Fibroblast of the aortic adventitia (primary cell): ENCODE data around the gene PDGFA. TPM values are rescaled to one million over a fixed set of nuclear protein-coding genes. Genes with fewer than 3 reads are reported as not detected.

Experiments
- DNase-seq: peaks from one replicate; pipeline ENCODE4 v3.0.0-alpha.2; 2010; ENCODE audit warnings: low read depth
- H3K4me3 ChIP-seq: 2 replicates; pipeline ENCODE4 v1.5.1; 2011; ENCODE audit warnings: low read depth, mild to moderate bottlenecking, control low read depth, low read length, moderate library complexity
- total RNA-seq: library from RNA; depleted of rRNA; stranded (reverse); fragments of >200 nt; gene quantifications from 2 replicates; pipeline ENCODE4 v1.2.3, GENCODE V29; 2012; ENCODE audit warnings: low replicate concordance
- TF ChIP-seq, protein P1 (sequence below): IDR thresholded peaks from 2 replicates; pipeline ENCODE4 v1.5.1; 2011; ENCODE audit warnings: mild to moderate bottlenecking, low read length, control low read depth, inconsistent platforms; ENCODE audit not compliant: insufficient read depth

The PDGFA gene
- total RNA-seq, 1 donor: 4.1 TPM

DNA sequence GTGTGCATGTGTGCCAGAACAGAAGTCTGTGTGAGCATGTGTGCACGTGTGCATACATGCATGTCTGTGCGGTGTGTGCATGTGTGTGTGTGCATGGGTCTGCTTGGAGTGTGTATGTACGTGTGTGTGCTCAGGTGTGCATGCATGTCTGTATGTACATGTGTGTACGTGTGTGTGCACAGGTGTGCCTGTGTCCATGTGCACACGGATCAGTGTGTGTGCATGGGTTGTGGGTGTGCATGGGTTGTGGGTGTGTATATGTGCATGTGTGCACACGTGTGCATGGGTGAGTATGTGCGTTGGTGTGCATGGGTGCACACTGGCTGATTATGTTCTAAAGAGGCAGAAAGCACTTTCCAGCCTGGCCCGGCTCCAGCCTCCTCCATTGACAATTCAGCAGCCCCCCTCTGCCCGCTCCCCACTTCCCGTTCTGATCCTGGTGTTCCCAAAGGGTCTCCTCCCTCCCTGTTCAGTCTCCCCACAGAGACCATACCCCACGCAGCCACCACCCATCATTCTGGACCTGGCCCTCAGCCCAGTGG, 44.1 kb upstream of the PDGFA start:
- no peak overlapping the region for H3K4me3 ChIP-seq
- TF ChIP-seq, protein P1, sequence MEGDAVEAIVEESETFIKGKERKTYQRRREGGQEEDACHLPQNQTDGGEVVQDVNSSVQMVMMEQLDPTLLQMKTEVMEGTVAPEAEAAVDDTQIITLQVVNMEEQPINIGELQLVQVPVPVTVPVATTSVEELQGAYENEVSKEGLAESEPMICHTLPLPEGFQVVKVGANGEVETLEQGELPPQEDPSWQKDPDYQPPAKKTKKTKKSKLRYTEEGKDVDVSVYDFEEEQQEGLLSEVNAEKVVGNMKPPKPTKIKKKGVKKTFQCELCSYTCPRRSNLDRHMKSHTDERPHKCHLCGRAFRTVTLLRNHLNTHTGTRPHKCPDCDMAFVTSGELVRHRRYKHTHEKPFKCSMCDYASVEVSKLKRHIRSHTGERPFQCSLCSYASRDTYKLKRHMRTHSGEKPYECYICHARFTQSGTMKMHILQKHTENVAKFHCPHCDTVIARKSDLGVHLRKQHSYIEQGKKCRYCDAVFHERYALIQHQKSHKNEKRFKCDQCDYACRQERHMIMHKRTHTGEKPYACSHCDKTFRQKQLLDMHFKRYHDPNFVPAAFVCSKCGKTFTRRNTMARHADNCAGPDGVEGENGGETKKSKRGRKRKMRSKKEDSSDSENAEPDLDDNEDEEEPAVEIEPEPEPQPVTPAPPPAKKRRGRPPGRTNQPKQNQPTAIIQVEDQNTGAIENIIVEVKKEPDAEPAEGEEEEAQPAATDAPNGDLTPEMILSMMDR: no peak
- DNase-seq: no peak

GRCh38 chr7:562789-563628, 43.4 kb upstream of the PDGFA start:
- H3K4me3 ChIP-seq: no peak overlapping the region
- TF ChIP-seq, protein P1: no peak
- DNase-seq: no peak

DNA sequence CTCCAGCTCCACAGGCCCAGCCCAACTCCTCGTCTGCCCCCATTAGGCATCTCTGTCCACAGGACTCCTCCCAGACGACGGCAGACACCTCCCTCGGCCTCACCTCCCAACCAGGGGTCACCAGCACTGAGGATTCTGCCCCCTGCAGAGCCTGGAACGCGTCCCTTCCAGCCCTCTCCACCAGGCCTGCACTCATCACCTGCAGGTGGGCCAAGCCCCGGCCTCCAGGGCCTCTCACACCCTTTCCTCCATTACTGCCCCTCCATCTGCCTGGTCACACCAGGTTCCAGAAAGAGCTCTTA, 42.7 kb upstream of the PDGFA start:
- DNase-seq: no peak
- TF ChIP-seq, protein P1: no peak

DNA sequence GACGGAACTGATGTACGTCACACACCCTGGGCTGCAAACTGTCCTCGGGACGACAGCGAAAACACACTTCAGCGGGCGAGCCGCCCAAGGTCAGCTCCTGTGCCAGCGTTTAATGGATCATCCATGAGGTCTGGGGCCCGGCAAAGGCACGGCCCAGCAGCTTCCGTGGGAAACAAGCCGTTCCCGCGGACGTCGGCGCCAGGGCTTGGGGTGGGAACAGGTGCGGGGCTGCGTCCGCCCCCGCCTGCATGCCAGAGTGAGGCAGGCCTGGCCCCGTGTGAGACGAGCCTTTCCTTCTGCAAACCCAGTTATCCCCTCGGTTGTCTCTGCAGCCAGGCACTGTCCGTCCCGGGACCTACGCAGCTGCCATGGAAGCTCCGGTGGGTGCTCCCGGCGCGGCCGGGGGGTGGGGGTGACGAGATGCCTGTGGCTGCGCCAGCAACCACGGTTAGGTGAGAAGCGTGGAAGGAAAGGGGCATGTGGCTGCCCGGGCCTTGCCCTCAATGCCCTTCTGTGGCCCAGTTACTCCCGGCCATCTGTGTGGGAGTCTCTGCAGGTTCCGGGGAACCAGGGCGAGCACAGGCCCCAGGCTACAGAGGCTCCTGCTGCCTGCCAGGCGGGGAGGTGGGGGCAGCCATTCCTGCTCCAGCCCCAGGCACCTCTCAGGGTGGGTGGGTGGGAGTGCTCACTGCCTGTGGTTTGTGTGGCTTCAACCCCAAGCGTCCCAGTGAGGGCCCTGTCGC, 42.2 kb upstream of the PDGFA start:
- TF ChIP-seq, protein P1: no peak
- H3K4me3 ChIP-seq: no peak overlapping the region
- DNase-seq: no peak

More for the DNA sequence above, 42.7 kb upstream of the PDGFA start:
- no peak overlapping the region for H3K4me3 ChIP-seq

- no peak overlapping the region for H3K4me3 ChIP-seq
- no peak for DNase-seq
- TF ChIP-seq, protein P1: no peak
These were observed 41.5 kb upstream of the PDGFA start for GRCh38 chr7:560966-561630.

GRCh38 chr7:559396-559705, 39.7 kb upstream of the PDGFA start:
- TF ChIP-seq, protein P1: no peak
- no peak overlapping the region for H3K4me3 ChIP-seq

More at GRCh38 chr7:559396-559705, 39.7 kb upstream of the PDGFA start:
- no peak for DNase-seq
